G401 (cell line): ENCODE results near the gene MFN2. TPM values are rescaled to one million over a fixed set of nuclear protein-coding genes. Genes with fewer than 3 reads are reported as not detected.
"Not testable (repeated sequence)": the region's sequence is repeated elsewhere in the genome, so short reads cannot be mapped to it uniquely, and the experiment has no call there.

Experiments used
- DNase-seq: peaks from one replicate; pipeline ENCODE4 v3.0.0-alpha.2; 2015; ENCODE audit warnings: low spot score
- in situ Hi-C: cut with HindIII; loops from 2 replicates; pipeline ENCODE4 v1.10.0; 2016; ENCODE audit warnings: low sequenced_read_pairs, mixed read lengths
- total RNA-seq: library from RNA; depleted of rRNA; stranded (reverse); fragments of >200 nt; shearing (Covaris generic); gene quantifications from 2 replicates; pipeline ENCODE4 v1.2.3, GENCODE V29; 2014

The MFN2 gene
- total RNA-seq, 1 experiment from 2014 or later: 37.0 TPM

GRCh38 chr1:12014141-12014991, 34.1 kb downstream of the MFN2 start:
- no peak for DNase-seq

GRCh38 chr1:12015001-12015491, 34.8 kb downstream of the MFN2 start:
- in situ Hi-C loops: no loop called here
- no peak for DNase-seq

More at GRCh38 chr1:12014141-12014991, 34.1 kb downstream of the MFN2 start:
- in situ Hi-C loops: no loop called here

- DNase-seq: no peak
- in situ Hi-C loops: no loop called here
These were observed 35.3 kb downstream of the MFN2 start for GRCh38 chr1:12015499-12015898.

GRCh38 chr1:12016182-12016581, 35.9 kb downstream of the MFN2 start:
- in situ Hi-C loops: no loop called here
- no peak for DNase-seq

GRCh38 chr1:12019858-12020509, 39.7 kb downstream of the MFN2 start:
- in situ Hi-C loops: no loop called here
- no peak for DNase-seq

GRCh38 chr1:12021616-12022015, 41.4 kb downstream of the MFN2 start:
- no peak for DNase-seq
- in situ Hi-C loops: no loop called here

- DNase-seq: no peak
- in situ Hi-C loops: no loop called here
These were observed 41.8 kb downstream of the MFN2 start for GRCh38 chr1:12022036-12022435.

- DNase-seq: no peak
- in situ Hi-C loops: no loop called here
These were observed 46.3 kb downstream of the MFN2 start for GRCh38 chr1:12026586-12026985.

- in situ Hi-C loops: no loop called here
These were observed 48.0 kb downstream of the MFN2 start for GRCh38 chr1:12028248-12028647.

GRCh38 chr1:12028957-12029511, 48.8 kb downstream of the MFN2 start:
- in situ Hi-C loops: no loop called here
- no peak for DNase-seq

More at GRCh38 chr1:12028248-12028647, 48.0 kb downstream of the MFN2 start:
- no peak for DNase-seq

- DNase-seq: no peak
- in situ Hi-C loops: no loop called here
These were observed 49.6 kb downstream of the MFN2 start for GRCh38 chr1:12029720-12030339.

- in situ Hi-C loops: no loop called here
- no peak for DNase-seq
These were observed 51.1 kb downstream of the MFN2 start for GRCh38 chr1:12031039-12031980.

- DNase-seq: no peak
- in situ Hi-C loops: no loop called here
These were observed 51.9 kb downstream of the MFN2 start for GRCh38 chr1:12032161-12032621.

GRCh38 chr1:12033441-12033840, 53.2 kb downstream of the MFN2 start:
- in situ Hi-C loops: not testable (repeated sequence)

GRCh38 chr1:12034381-12034801, 54.1 kb downstream of the MFN2 start:
- in situ Hi-C loops: no loop called here
- peak; percentile 52 for DNase-seq

More at GRCh38 chr1:12033441-12033840, 53.2 kb downstream of the MFN2 start:
- DNase-seq: not testable (repeated sequence)

- in situ Hi-C loops: no loop called here
- no peak for DNase-seq
These were observed 55.1 kb downstream of the MFN2 start for GRCh38 chr1:12035312-12035711.

- in situ Hi-C loops: no loop called here
- DNase-seq: no peak
These were observed 57.5 kb downstream of the MFN2 start for GRCh38 chr1:12037486-12038355.
